A549 (cell line): ENCODE results near the gene CSRNP2.
"Not testable (repeated sequence)": the region's sequence is repeated elsewhere in the genome, so short reads cannot be mapped to it uniquely, and the experiment has no call there.

Experiments used
- EP300 ChIP-seq, 2 experiments: fragments of >200 bp; sonication (Bioruptor Twin); formaldehyde crosslinking; IDR thresholded peaks; 2 replicates in 1 of 2; 3 replicates in 1 of 2; pipeline ENCODE4 v1.6.1; 2016 to 2017
- ESRRA ChIP-seq: fragments of 150-350 bp; IDR thresholded peaks from 2 replicates; pipeline ENCODE4 v1.6.1; 2014; ENCODE audit warnings: mild to moderate bottlenecking, low read length, borderline replicate concordance
- JUN ChIP-seq, 2 experiments: fragments of >200 bp; sonication (Bioruptor Twin); formaldehyde crosslinking; IDR thresholded peaks; 2 replicates in 1 of 2; 3 replicates in 1 of 2; pipeline ENCODE4 v1.6.1; 2016 to 2017
- KDM1A ChIP-seq: fragments of 200-600 bp; sonication (generic); IDR thresholded peaks from 2 replicates; pipeline ENCODE4 v1.6.1; 2016; ENCODE audit warnings: low read depth, mild to moderate bottlenecking
- MYC ChIP-seq: IDR thresholded peaks from 2 replicates; pipeline ENCODE4 v1.6.1; 2012; ENCODE audit warnings: mild to moderate bottlenecking, inconsistent platforms, low read length, improper control_type of control experiment, borderline replicate concordance
- RFX5 ChIP-seq: fragments of 450-650 bp; IDR thresholded peaks from 2 replicates; pipeline ENCODE4 v1.7.1; 2014; ENCODE audit warnings: antibody characterized with exemption, mild to moderate bottlenecking, moderate library complexity
- SMC3 ChIP-seq: fragments of >200 bp; sonication (Bioruptor Twin); formaldehyde crosslinking; IDR thresholded peaks from 3 replicates; pipeline ENCODE4 v1.6.1; 2018; ENCODE audit warnings: inconsistent platforms
- SREBF2 ChIP-seq: fragments of 450-650 bp; IDR thresholded peaks from 2 replicates; pipeline ENCODE4 v1.6.1; 2014; ENCODE audit warnings: mild to moderate bottlenecking, moderate library complexity
- ZFP36 ChIP-seq: fragments of 450-650 bp; IDR thresholded peaks from 2 replicates; pipeline ENCODE4 v1.6.1; 2014; ENCODE audit warnings: borderline replicate concordance; ENCODE audit not compliant: partially characterized antibody
- TF ChIP-seq, protein P1 (sequence below): fragments of >200 bp; sonication (Bioruptor Twin); formaldehyde crosslinking; IDR thresholded peaks from 3 replicates; pipeline ENCODE4 v1.5.1; 2016
- TF ChIP-seq, protein P2 (sequence below): fragments of 450-650 bp; IDR thresholded peaks from 2 replicates; pipeline ENCODE4 v1.6.1; 2014; ENCODE audit warnings: antibody characterized with exemption
- TF ChIP-seq, protein P3 (sequence below): IDR thresholded peaks from 2 replicates; pipeline ENCODE4 v1.6.1; 2012

DNA sequence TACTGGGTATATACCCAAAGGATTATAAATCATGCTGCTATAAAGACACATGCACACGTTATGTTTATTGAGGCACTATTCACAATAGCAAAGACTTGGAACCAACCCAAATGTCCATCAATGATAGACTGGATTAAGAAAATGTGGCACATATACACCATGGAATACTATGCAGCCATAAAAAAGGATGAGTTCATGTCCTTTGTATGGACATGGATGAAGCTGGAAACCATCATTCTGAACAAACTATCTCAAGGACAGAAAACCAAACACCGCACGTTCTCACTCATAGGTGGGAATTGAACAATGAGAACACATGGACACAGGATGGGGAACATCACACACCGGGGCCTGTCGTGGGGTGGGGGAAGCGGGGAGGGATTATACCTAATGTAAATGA is 4.5 kb downstream of the CSRNP2 start:
- TF ChIP-seq KDM1A; SMC3; MYC; JUN (IDR thresholded peaks at IDR 0.05); ZFP36; SREBF2; RFX5; EP300 (IDR thresholded peaks at IDR 0.05); ESRRA: not testable (repeated sequence)
- TF ChIP-seq, protein P1, sequence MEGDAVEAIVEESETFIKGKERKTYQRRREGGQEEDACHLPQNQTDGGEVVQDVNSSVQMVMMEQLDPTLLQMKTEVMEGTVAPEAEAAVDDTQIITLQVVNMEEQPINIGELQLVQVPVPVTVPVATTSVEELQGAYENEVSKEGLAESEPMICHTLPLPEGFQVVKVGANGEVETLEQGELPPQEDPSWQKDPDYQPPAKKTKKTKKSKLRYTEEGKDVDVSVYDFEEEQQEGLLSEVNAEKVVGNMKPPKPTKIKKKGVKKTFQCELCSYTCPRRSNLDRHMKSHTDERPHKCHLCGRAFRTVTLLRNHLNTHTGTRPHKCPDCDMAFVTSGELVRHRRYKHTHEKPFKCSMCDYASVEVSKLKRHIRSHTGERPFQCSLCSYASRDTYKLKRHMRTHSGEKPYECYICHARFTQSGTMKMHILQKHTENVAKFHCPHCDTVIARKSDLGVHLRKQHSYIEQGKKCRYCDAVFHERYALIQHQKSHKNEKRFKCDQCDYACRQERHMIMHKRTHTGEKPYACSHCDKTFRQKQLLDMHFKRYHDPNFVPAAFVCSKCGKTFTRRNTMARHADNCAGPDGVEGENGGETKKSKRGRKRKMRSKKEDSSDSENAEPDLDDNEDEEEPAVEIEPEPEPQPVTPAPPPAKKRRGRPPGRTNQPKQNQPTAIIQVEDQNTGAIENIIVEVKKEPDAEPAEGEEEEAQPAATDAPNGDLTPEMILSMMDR = not testable (repeated sequence)
- TF ChIP-seq, protein P2, sequence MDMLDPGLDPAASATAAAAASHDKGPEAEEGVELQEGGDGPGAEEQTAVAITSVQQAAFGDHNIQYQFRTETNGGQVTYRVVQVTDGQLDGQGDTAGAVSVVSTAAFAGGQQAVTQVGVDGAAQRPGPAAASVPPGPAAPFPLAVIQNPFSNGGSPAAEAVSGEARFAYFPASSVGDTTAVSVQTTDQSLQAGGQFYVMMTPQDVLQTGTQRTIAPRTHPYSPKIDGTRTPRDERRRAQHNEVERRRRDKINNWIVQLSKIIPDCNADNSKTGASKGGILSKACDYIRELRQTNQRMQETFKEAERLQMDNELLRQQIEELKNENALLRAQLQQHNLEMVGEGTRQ = not testable (repeated sequence)
- TF ChIP-seq, protein P3, sequence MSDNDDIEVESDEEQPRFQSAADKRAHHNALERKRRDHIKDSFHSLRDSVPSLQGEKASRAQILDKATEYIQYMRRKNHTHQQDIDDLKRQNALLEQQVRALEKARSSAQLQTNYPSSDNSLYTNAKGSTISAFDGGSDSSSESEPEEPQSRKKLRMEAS = not testable (repeated sequence)
